Measurements from ENCODE around the gene TNC. TPM values are rescaled to one million over a fixed set of nuclear protein-coding genes. Genes with fewer than 3 reads are reported as not detected.

Gene TNC
- total RNA-seq, 1 experiment from 2014 or later, result 11.4 TPM

DNA sequence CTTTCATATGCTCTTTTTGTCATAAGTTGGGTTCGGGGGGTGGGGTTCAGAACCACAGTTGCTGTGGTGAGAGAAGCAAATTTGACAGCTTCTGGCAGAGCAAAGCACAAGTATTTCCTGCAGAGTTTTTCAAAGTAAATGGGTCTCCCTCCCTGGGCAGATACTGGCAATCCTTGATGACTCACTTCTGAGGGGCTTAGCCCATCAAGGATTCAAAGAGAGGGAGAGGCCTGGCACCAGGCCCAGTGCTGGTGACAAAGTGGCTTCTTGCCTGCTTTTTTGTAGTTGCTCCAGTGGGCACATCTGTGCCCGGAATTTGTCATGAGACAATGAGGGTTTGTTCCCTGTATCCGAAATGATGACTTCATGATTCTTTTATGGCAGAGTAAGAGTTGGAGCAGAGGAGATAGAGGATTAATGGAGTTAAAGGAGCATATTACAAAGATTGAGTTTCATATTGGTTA is 46.6 kb upstream of the TNC start:
- no peak overlapping the region for H3K4me3 ChIP-seq (ENCODE audit: low read depth, low read length)
- Mint-ChIP-seq H3K4me1 (ENCODE audit: low read depth, unreplicated experiment) (no peaks in the 10 kb centered on the region), H3K4me3 (ENCODE audit: unreplicated experiment) (no peak overlapping the region), H3K27me3 (ENCODE audit: insufficient read depth, unreplicated experiment) (no peaks in the 10 kb centered on the region), H3K36me3 (ENCODE audit: insufficient read depth, unreplicated experiment) (no peaks in the 10 kb centered on the region), H3K27ac (ENCODE audit: unreplicated experiment) (no peak overlapping the region), H3K9me3 (ENCODE audit: unreplicated experiment) (peaks cover 33% of the 10 kb centered on the region)
- no peaks in the 10 kb centered on the region for H3K9me3 ChIP-seq
- ChIA-PET CTCF (no interaction called here), POLR2A (no interaction called here)
- H3K27me3 ChIP-seq (replicated peaks; ENCODE audit: control insufficient read depth, insufficient read depth, low read length), result no peaks in the 10 kb centered on the region
- DNase-seq, result no peak
- no peaks in the 10 kb centered on the region for H3K4me1 ChIP-seq
- intact Hi-C loops (cut with micrococcal nuclease; ENCODE audit: unreplicated experiment), result no loop called here
- no peaks in the 10 kb centered on the region for H3K36me3 ChIP-seq (ENCODE audit: control insufficient read depth, insufficient read depth, low read length)
- no TSS peak for BruUV-seq (replicated peaks)
- no peak for TF ChIP-seq CTCF (IDR thresholded peaks at IDR 0.05; ENCODE audit: insufficient read depth in 1 of 2, low read depth in 1 of 2, low read length in 1 of 2, severe bottlenecking in 1 of 2, unreplicated experiment in 1 of 2)

GRCh38 chr9:115162946-115163345 is 45.0 kb upstream of the TNC start:
- intact Hi-C loops (cut with micrococcal nuclease; ENCODE audit: unreplicated experiment), result no loop called here
- Mint-ChIP-seq H3K4me3 (ENCODE audit: unreplicated experiment) (no peak overlapping the region), H3K9me3 (ENCODE audit: unreplicated experiment) (peaks cover 33% of the 10 kb centered on the region), H3K4me1 (ENCODE audit: low read depth, unreplicated experiment) (no peaks in the 10 kb centered on the region), H3K27me3 (ENCODE audit: insufficient read depth, unreplicated experiment) (no peaks in the 10 kb centered on the region), H3K36me3 (ENCODE audit: insufficient read depth, unreplicated experiment) (no peaks in the 10 kb centered on the region), H3K27ac (ENCODE audit: unreplicated experiment) (no peak overlapping the region)
- Histone ChIP-seq H3K27me3 (replicated peaks; ENCODE audit: control insufficient read depth, insufficient read depth, low read length) (no peaks in the 10 kb centered on the region), H3K36me3 (ENCODE audit: control insufficient read depth, insufficient read depth, low read length) (no peaks in the 10 kb centered on the region), H3K4me3 (ENCODE audit: low read depth, low read length) (no peak overlapping the region), H3K4me1 (peaks cover under 1% of the 10 kb centered on the region; the same call in 1 of the 2 replicates), H3K9me3 (no peaks in the 10 kb centered on the region)
- no peak for TF ChIP-seq CTCF (IDR thresholded peaks at IDR 0.05; ENCODE audit: insufficient read depth in 1 of 2, low read depth in 1 of 2, low read length in 1 of 2, severe bottlenecking in 1 of 2, unreplicated experiment in 1 of 2)
- no peak for DNase-seq
- CTCF ChIA-PET, result no interaction called here
- POLR2A ChIA-PET, result no interaction called here
- BruUV-seq (replicated peaks), result no TSS peak

- ChIA-PET CTCF (no interaction called here), POLR2A (no interaction called here)
- no TSS peak for BruUV-seq (replicated peaks)
- H3K27me3 ChIP-seq (replicated peaks; ENCODE audit: control insufficient read depth, insufficient read depth, low read length), result no peaks in the 10 kb centered on the region
- peaks cover 13% of the 10 kb centered on the region for H3K4me1 ChIP-seq
- Mint-ChIP-seq H3K4me1 (ENCODE audit: low read depth, unreplicated experiment) (peaks cover 9% of the 10 kb centered on the region), H3K4me3 (ENCODE audit: unreplicated experiment) (no peak overlapping the region), H3K27ac (ENCODE audit: unreplicated experiment) (no peak overlapping the region), H3K27me3 (ENCODE audit: insufficient read depth, unreplicated experiment) (no peaks in the 10 kb centered on the region), H3K9me3 (ENCODE audit: unreplicated experiment) (peaks cover 24% of the 10 kb centered on the region), H3K36me3 (ENCODE audit: insufficient read depth, unreplicated experiment) (no peaks in the 10 kb centered on the region)
- no peak for TF ChIP-seq CTCF (IDR thresholded peaks at IDR 0.05; ENCODE audit: insufficient read depth in 1 of 2, low read depth in 1 of 2, low read length in 1 of 2, severe bottlenecking in 1 of 2, unreplicated experiment in 1 of 2)
- H3K9me3 ChIP-seq, result no peaks in the 10 kb centered on the region
- intact Hi-C loops (cut with micrococcal nuclease; ENCODE audit: unreplicated experiment), result no loop called here
- H3K4me3 ChIP-seq (ENCODE audit: low read depth, low read length), result no peak overlapping the region
- no peaks in the 10 kb centered on the region for H3K36me3 ChIP-seq (ENCODE audit: control insufficient read depth, insufficient read depth, low read length)
- DNase-seq, result no peak
Observed at GRCh38 chr9:115161446-115161845, 43.5 kb upstream of the TNC start.
